ENCODE measurements around the gene ANO2. TPM values are rescaled to one million over a fixed set of nuclear protein-coding genes. Genes with fewer than 3 reads are reported as not detected.

The ANO2 gene
- polyA plus RNA-seq, 1 experiment, result 0.09 TPM

- Histone ChIP-seq H3K9me3 (ENCODE audit: control insufficient read depth, insufficient read depth, low read length) (no peaks in the 10 kb centered on the region), H3K27ac (ENCODE audit: low read depth, low read length) (no peak overlapping the region), H3K4me3 (ENCODE audit: low read depth, low read length) (no peak overlapping the region), H3K27me3 (ENCODE audit: control insufficient read depth, insufficient read depth, low read length) (peaks cover 20% of the 10 kb centered on the region)
- no peak for TF ChIP-seq CTCF (IDR thresholded peaks at IDR 0.05; ENCODE audit: low read depth, low read length)
- ChIA-PET POLR2A (interaction anchor here (0.9 kb wide), 1 partner anchor 299 kb away, joined by 3 read pairs; no protein-coding TSS in a partner anchor), CTCF (interaction anchor here (0.9 to 6.5 kb wide), 30 partner anchors 10 to 900 kb away, joined by 3 to 295 read pairs (median 6); no protein-coding TSS in a partner anchor)
- no peak for DNase-seq (ENCODE audit: low read depth, low spot score)
Observed at GRCh38 chr12:5987573-5987972, 42.5 kb upstream of the ANO2 start.

GRCh38 chr12:5985471-5985870 is 40.4 kb upstream of the ANO2 start:
- POLR2A ChIA-PET, result no interaction called here
- CTCF ChIA-PET, result interaction anchor here (1.6 kb wide), 1 partner anchor 53 kb away, joined by 17 read pairs; no protein-coding TSS in a partner anchor

GRCh38 chr12:5984873-5985272 is 39.8 kb upstream of the ANO2 start:
- Histone ChIP-seq H3K27me3 (ENCODE audit: control insufficient read depth, insufficient read depth, low read length) (peaks cover 26% of the 10 kb centered on the region), H3K4me3 (ENCODE audit: low read depth, low read length) (no peak overlapping the region), H3K9me3 (ENCODE audit: control insufficient read depth, insufficient read depth, low read length) (no peaks in the 10 kb centered on the region), H3K27ac (ENCODE audit: low read depth, low read length) (no peak overlapping the region)
- DNase-seq (ENCODE audit: low read depth, low spot score), result no peak
- POLR2A ChIA-PET, result no interaction called here
- CTCF ChIA-PET, result no interaction called here
- TF ChIP-seq CTCF (IDR thresholded peaks at IDR 0.05; ENCODE audit: low read depth, low read length), result no peak

More at GRCh38 chr12:5985471-5985870, 40.4 kb upstream of the ANO2 start:
- no peaks in the 10 kb centered on the region for H3K9me3 ChIP-seq (ENCODE audit: control insufficient read depth, insufficient read depth, low read length)
- peaks cover 26% of the 10 kb centered on the region for H3K27me3 ChIP-seq (ENCODE audit: control insufficient read depth, insufficient read depth, low read length)
- no peak for TF ChIP-seq CTCF (IDR thresholded peaks at IDR 0.05; ENCODE audit: low read depth, low read length)
- H3K27ac ChIP-seq (ENCODE audit: low read depth, low read length), result no peak overlapping the region
- DNase-seq (ENCODE audit: low read depth, low spot score), result no peak
- no peak overlapping the region for H3K4me3 ChIP-seq (ENCODE audit: low read depth, low read length)

GRCh38 chr12:5982106-5982505 is 37.0 kb upstream of the ANO2 start:
- ChIA-PET POLR2A (no interaction called here), CTCF (interaction anchor here (0.8 kb wide), 1 partner anchor 57 kb away, joined by 3 read pairs; no protein-coding TSS in a partner anchor)
- Histone ChIP-seq H3K4me3 (ENCODE audit: low read depth, low read length) (no peak overlapping the region), H3K9me3 (ENCODE audit: control insufficient read depth, insufficient read depth, low read length) (no peaks in the 10 kb centered on the region), H3K27ac (ENCODE audit: low read depth, low read length) (no peak overlapping the region), H3K27me3 (ENCODE audit: control insufficient read depth, insufficient read depth, low read length) (peaks cover 32% of the 10 kb centered on the region)
- no peak for DNase-seq (ENCODE audit: low read depth, low spot score)
- TF ChIP-seq CTCF (IDR thresholded peaks at IDR 0.05; ENCODE audit: low read depth, low read length), result no peak

GRCh38 chr12:5977556-5977955 is 32.5 kb upstream of the ANO2 start:
- H3K27ac ChIP-seq (ENCODE audit: low read depth, low read length), result no peak overlapping the region
- TF ChIP-seq CTCF (IDR thresholded peaks at IDR 0.05; ENCODE audit: low read depth, low read length), result no peak
- peaks cover 35% of the 10 kb centered on the region for H3K27me3 ChIP-seq (ENCODE audit: control insufficient read depth, insufficient read depth, low read length)
- POLR2A ChIA-PET, result no interaction called here
- H3K9me3 ChIP-seq (ENCODE audit: control insufficient read depth, insufficient read depth, low read length), result no peaks in the 10 kb centered on the region
- CTCF ChIA-PET, result interaction anchor here (1.6 to 4.3 kb wide), 2 partner anchors 11 to 302 kb away, joined by 4 to 37 read pairs; no protein-coding TSS in a partner anchor
- no peak for DNase-seq (ENCODE audit: low read depth, low spot score)
- H3K4me3 ChIP-seq (ENCODE audit: low read depth, low read length), result no peak overlapping the region
